Calu3 (cell line): ENCODE data around the gene COPG2. TPM values are rescaled to one million over a fixed set of nuclear protein-coding genes. Genes with fewer than 3 reads are reported as not detected.

Source experiments
- BruUV-seq: library from RNA; stranded (reverse); fragments of 400-500 nt; replicated peaks from 2 replicates; lab custom pipeline; 2021; lab: Mats Ljungman, UMichigan
- CTCF ChIA-PET: fragments of 300-600 bp; sonication (Branson Sonifier 250); formaldehyde crosslinking; loops from one replicate; lab custom pipeline; 2022; ENCODE audit warnings: antibody characterized with exemption; lab: Charles Lee
- DNase-seq: peaks from one replicate; pipeline ENCODE4 v3.0.0; 2022
- H3K27ac Mint-ChIP-seq: one replicate; pipeline ENCODE4 v1.8.0; 2022; ENCODE audit warnings: mixed read lengths; ENCODE audit not compliant: unreplicated experiment
- H3K27me3 Mint-ChIP-seq: one replicate; pipeline ENCODE4 v1.8.0; 2022; ENCODE audit warnings: mixed read lengths; ENCODE audit not compliant: unreplicated experiment
- H3K36me3 Mint-ChIP-seq: one replicate; pipeline ENCODE4 v1.8.0; 2022; ENCODE audit warnings: mild to moderate bottlenecking, moderate library complexity, mixed read lengths; ENCODE audit not compliant: insufficient read depth, unreplicated experiment
- H3K4me1 Mint-ChIP-seq: one replicate; pipeline ENCODE4 v1.8.0; 2022; ENCODE audit warnings: mild to moderate bottlenecking, low read depth, mixed read lengths; ENCODE audit not compliant: unreplicated experiment
- H3K4me3 Mint-ChIP-seq: one replicate; pipeline ENCODE4 v1.8.0; 2022; ENCODE audit warnings: mild to moderate bottlenecking, low read depth, moderate library complexity, mixed read lengths; ENCODE audit not compliant: unreplicated experiment
- H3K9me3 Mint-ChIP-seq: one replicate; pipeline ENCODE4 v1.8.0; 2022; ENCODE audit warnings: low read depth, mixed read lengths; ENCODE audit not compliant: unreplicated experiment
- intact Hi-C: fragments of 100-400 bp; cut with micrococcal nuclease; formaldehyde crosslinking; loops from one replicate; pipeline ENCODE4 v1.10.0; 2022; ENCODE audit not compliant: unreplicated experiment
- microRNA-seq: library from miRNA; unstranded; fragments of <30 nt; microRNA quantifications from one replicate; pipeline ENCODE4 v1.2.0, GENCODE V29; 2022
- total RNA-seq: library from RNA; stranded (reverse); gene quantifications from 2 replicates; pipeline ENCODE4 v1.2.3, GENCODE V29; 2022
- TF ChIP-seq, protein P1 (sequence below): fragments of 200-600 bp; IDR thresholded peaks from one replicate; pipeline ENCODE4 v1.8.0; 2022; ENCODE audit warnings: antibody characterized with exemption; ENCODE audit not compliant: unreplicated experiment

COPG2 gene
- total RNA-seq, 1 experiment from 2014 or later: 18.2 TPM

DNA sequence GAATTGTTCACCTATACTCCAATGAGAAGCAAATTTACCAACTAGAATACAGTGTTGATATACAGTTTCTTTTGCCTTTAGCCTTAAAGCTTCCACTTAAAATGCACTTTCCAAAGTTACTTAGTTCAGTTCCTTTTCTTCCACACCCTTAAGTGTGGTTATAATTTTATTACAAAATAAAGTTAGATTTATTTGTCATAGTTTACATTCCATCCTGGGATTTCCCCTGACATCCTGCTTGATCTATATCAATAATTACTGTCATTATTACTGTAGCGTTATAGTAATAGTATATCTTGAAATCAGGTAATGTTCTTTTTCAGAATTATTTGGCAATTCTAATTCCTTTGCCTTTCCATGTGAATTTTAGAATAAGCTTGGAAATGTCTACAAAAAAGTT lies 199.9 kb downstream of the COPG2 start:
- TF ChIP-seq, protein P1, sequence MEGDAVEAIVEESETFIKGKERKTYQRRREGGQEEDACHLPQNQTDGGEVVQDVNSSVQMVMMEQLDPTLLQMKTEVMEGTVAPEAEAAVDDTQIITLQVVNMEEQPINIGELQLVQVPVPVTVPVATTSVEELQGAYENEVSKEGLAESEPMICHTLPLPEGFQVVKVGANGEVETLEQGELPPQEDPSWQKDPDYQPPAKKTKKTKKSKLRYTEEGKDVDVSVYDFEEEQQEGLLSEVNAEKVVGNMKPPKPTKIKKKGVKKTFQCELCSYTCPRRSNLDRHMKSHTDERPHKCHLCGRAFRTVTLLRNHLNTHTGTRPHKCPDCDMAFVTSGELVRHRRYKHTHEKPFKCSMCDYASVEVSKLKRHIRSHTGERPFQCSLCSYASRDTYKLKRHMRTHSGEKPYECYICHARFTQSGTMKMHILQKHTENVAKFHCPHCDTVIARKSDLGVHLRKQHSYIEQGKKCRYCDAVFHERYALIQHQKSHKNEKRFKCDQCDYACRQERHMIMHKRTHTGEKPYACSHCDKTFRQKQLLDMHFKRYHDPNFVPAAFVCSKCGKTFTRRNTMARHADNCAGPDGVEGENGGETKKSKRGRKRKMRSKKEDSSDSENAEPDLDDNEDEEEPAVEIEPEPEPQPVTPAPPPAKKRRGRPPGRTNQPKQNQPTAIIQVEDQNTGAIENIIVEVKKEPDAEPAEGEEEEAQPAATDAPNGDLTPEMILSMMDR: no peak
- Mint-ChIP-seq H3K9me3 (no peaks in the 10 kb centered on the region), H3K27me3 (peaks cover 15% of the 10 kb centered on the region), H3K4me1 (no peaks in the 10 kb centered on the region), H3K27ac (no peak overlapping the region), H3K36me3 (no peaks in the 10 kb centered on the region), H3K4me3 (no peak overlapping the region)
- BruUV-seq: no TSS peak
- DNase-seq: no peak
- intact Hi-C loops: no loop called here
- CTCF ChIA-PET: interaction anchor here (0.7 kb wide), 1 partner anchor 14 kb away, joined by 3 read pairs; no protein-coding TSS in a partner anchor

DNA sequence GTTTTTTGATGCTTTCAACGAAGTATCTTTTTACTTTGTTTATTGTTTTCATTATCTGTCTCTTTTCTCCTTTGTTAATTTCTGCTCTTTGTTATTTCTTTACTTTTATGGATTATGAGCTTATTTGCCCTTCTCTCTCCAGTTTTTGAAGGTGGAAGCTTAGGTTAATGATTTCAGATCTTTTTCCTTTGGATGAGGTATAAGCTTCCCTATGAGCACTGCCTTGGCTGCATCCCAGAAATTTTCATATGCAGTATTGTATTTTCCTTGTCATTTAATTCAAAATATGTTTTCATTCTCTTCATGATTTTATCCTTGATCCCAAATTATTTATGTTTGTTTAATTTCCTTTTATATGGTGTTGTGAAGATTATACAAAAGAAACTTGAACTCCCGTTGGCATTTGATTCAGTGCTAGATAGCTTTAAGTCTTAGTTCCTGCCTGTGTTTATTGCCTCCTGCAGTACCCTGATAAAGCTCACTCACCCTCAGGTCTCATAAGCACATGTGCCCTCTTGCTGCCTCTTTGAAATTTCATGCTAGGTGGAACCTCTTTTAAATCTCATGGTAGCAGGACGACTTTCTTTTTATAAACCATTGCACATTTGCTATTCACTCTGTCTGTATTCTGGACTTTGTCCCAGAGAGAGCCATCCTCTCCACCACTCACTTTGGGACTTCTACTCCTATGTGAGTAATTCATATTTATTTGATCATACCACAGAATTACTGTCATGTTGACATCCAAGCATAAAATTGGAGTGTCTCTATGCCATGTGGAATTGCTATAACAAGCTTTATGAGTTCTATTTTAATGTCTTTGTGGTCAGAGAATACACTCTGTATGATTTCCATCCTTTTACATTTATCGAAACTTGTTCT lies 204.8 kb downstream of the COPG2 start:
- intact Hi-C loops: no loop called here
- no peak overlapping the region for H3K4me3 Mint-ChIP-seq
- no TSS peak for BruUV-seq
- H3K27ac Mint-ChIP-seq: no peak overlapping the region
- CTCF ChIA-PET: no interaction called here
- no peak for DNase-seq
- peaks cover 2% of the 10 kb centered on the region for H3K9me3 Mint-ChIP-seq
- no peaks in the 10 kb centered on the region for H3K4me1 Mint-ChIP-seq
- H3K27me3 Mint-ChIP-seq: peaks cover 13% of the 10 kb centered on the region
- TF ChIP-seq, protein P1: no peak
- H3K36me3 Mint-ChIP-seq: no peaks in the 10 kb centered on the region

DNA sequence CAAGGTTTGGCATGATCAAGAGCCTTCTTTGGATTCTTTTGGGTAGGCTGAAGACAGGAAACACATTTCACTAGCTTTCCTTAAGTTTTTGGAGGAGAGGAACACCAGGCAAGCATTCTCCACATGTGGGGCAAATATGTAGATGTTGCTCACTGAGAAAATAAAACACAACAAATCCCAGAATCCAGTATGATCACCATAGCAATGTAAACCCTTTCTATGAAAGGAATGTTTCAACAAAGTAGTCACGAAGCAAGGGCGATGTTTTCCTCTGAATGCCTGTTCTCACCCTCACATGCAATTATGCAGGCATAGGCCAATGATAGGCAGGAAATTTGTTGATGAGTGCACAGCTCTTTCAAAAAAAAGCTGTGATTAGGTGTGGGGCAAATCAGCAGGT lies 207.3 kb downstream of the COPG2 start:
- TF ChIP-seq, protein P1: no peak
- intact Hi-C loops: no loop called here
- no peaks in the 10 kb centered on the region for H3K4me1 Mint-ChIP-seq
- H3K4me3 Mint-ChIP-seq: no peak overlapping the region
- no peak for DNase-seq
- no peak overlapping the region for H3K27ac Mint-ChIP-seq
- no TSS peak for BruUV-seq
- CTCF ChIA-PET: no interaction called here
- H3K36me3 Mint-ChIP-seq: no peaks in the 10 kb centered on the region
- peaks cover 13% of the 10 kb centered on the region for H3K27me3 Mint-ChIP-seq
- H3K9me3 Mint-ChIP-seq: peaks cover 2% of the 10 kb centered on the region

DNA sequence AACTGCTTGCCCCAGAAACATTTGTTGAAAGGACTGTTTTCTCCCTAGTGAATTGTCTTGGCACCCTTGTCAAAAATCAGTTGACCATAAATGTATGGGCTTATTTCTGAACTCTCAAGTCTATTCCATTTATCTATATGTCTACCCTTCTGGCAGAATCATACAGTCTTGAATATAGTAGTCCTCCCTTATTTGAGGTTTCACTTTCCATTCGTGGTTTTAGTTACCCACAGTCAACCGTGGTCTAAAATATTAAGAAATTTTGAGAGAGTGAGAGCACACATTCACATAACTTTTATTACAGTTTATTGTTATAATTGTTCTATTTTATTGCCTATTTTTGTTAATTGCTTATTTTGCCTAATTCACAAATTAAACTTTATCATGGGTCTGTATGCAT lies 210.3 kb downstream of the COPG2 start:
- Mint-ChIP-seq H3K4me3 (no peak overlapping the region), H3K9me3 (peaks cover 2% of the 10 kb centered on the region)
- intact Hi-C loops: no loop called here

More for the DNA sequence above, 210.3 kb downstream of the COPG2 start:
- no TSS peak for BruUV-seq
- no peak for DNase-seq
- TF ChIP-seq, protein P1: no peak
- peaks cover 38% of the 10 kb centered on the region for H3K27me3 Mint-ChIP-seq
- CTCF ChIA-PET: interaction anchor here (0.6 kb wide), 1 partner anchor 163 kb away, joined by 3 read pairs; no protein-coding TSS in a partner anchor
- no peak overlapping the region for H3K27ac Mint-ChIP-seq
- no peaks in the 10 kb centered on the region for H3K4me1 Mint-ChIP-seq
- H3K36me3 Mint-ChIP-seq: no peaks in the 10 kb centered on the region

Small RNAs within 50 kb of the gene (microRNA-seq; reads per million reads assigned to microRNA genes)
- gene MIR335: 3,005 reads per million, percentile 88 among the genes with 10 or more reads in this experiment

Other genes with a start within 250 kb of the COPG2 start
- 21.6 and 22.4 TPM in 2 replicates for gene CEP41, start 227.7 kb downstream of the COPG2 start, total RNA-seq
- gene MEST, start 176.7 kb downstream of the COPG2 start, total RNA-seq: 62.6 and 76.1 TPM in 2 replicates
- not detected in 2 replicates for gene TSGA13, start 17.8 kb upstream of the COPG2 start, total RNA-seq
- gene KLF14, start 65.5 kb upstream of the COPG2 start, total RNA-seq: 0.17 TPM in 1 of 2 replicates, not detected in the other